GM13977 (cell line): ENCODE data around the gene UROC1.

Experiments
- DNase-seq: peaks from one replicate; pipeline ENCODE4 v3.0.0; 2012; ENCODE audit warnings: low spot score
- in situ Hi-C: fragments of 300-500 bp; cut with MboI; formaldehyde crosslinking; loops from one replicate; pipeline ENCODE4 v1.12.0; 2022; ENCODE audit warnings: low sequenced_read_pairs, low pct_unique_long_range_greater_than_20kb, mixed read lengths, inconsistent platforms; ENCODE audit not compliant: unreplicated experiment
- TF ChIP-seq, protein P1 (sequence below): IDR thresholded peaks from 2 replicates; pipeline ENCODE4 v1.5.1; 2012; ENCODE audit warnings: mild to moderate bottlenecking, control low read depth; ENCODE audit not compliant: insufficient read depth; ENCODE audit errors: extremely low read depth, missing control alignments

Gene UROC1

DNA sequence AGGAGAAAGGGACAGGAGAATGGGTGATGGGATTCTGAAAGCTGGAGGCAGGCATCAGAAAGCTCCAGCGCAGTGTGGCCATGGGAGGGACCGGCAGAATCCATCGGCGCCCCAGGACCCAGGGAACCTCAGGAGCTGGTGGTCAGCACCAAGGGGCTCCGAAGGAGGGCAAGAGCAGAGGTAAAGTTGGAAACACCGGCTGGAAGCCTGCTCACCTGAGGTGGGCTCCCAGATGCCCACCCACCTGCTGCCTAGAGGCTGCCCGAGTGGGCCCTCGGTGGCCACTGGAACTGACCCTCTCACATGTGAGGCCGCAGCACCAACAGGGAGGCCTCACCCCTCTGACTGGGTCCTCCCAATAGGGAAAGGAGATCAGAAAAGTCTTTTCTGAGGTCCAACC, 31.6 kb downstream of the UROC1 start:
- DNase-seq = no peak
- in situ Hi-C loops = no loop called here
- TF ChIP-seq, protein P1, sequence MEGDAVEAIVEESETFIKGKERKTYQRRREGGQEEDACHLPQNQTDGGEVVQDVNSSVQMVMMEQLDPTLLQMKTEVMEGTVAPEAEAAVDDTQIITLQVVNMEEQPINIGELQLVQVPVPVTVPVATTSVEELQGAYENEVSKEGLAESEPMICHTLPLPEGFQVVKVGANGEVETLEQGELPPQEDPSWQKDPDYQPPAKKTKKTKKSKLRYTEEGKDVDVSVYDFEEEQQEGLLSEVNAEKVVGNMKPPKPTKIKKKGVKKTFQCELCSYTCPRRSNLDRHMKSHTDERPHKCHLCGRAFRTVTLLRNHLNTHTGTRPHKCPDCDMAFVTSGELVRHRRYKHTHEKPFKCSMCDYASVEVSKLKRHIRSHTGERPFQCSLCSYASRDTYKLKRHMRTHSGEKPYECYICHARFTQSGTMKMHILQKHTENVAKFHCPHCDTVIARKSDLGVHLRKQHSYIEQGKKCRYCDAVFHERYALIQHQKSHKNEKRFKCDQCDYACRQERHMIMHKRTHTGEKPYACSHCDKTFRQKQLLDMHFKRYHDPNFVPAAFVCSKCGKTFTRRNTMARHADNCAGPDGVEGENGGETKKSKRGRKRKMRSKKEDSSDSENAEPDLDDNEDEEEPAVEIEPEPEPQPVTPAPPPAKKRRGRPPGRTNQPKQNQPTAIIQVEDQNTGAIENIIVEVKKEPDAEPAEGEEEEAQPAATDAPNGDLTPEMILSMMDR = no peak

DNA sequence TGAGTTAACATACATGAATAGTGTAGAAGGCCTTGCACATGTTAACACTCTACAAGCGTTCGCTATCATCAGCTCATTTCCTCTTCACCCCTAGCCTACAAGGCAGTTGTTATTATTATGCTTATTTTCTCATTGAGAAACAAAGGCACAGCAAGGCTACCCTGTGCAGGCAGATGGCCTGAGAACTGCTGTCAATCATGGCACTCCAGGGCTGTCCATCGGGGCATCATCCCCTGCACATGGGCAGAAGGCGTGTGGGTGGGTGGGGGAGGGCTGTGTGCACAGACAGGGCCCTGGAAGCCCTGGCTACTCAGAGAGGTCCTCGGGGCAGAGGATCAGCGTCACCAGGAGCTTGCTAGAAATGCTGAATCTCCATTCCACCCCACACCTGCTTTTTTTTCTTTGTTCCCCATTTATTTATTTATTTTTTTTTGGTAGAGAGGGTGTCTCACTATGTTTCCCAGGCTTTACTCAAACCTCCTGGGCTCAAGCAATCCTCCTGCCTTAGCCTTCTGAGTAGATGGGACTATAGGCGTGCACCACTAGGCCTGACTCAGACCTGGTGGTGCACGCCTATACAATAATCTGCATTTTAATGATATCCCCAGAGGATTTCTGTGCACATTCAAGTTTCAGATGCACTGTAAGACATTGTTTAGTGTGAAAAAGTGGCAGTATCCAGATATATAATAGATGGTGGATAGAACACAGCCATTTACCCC, 32.2 kb downstream of the UROC1 start:
- DNase-seq = no peak
- TF ChIP-seq, protein P1 = no peak
- in situ Hi-C loops = no loop called here

DNA sequence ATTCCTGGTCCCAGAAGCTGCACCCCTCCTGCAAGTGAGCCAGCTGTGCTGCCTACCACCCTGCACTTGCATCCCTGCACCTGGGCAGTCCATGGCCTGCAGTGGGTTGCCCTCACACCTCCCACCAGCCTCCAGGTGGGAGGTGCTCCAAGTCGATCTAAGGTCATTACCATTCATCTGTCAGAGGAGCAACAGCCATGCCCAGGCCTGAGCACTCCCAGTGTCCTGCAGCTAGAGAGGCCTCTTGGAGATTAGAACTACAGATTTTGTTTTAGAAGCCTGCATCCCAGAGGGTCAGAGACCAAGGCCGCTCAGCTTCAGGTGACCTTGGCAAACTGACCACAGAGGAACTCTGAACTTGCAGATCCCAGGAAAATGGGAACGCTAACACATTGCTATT, 32.9 kb downstream of the UROC1 start:
- TF ChIP-seq, protein P1 = no peak
- no peak for DNase-seq
- in situ Hi-C loops = no loop called here

DNA sequence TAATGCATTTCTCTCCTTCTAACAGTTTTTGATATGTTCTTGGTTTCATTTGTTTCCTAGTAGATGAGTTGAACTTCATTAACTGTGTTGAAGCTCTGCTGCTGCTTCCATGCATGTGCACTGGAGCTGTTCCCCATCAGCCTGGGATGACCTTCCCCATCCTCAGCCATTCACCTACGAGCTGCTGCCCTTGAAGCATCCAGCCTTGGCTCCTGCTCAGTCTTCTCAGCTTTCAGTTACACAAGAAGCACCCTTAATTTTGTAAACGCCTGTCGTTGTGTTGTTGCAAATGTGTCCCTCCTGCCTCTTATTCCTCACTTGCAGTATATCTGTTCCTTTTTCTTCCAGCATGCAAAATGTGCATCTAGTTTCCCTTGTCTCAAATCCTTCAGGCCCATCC, 33.4 kb downstream of the UROC1 start:
- DNase-seq = no peak
- TF ChIP-seq, protein P1 = no peak
- in situ Hi-C loops = no loop called here

DNA sequence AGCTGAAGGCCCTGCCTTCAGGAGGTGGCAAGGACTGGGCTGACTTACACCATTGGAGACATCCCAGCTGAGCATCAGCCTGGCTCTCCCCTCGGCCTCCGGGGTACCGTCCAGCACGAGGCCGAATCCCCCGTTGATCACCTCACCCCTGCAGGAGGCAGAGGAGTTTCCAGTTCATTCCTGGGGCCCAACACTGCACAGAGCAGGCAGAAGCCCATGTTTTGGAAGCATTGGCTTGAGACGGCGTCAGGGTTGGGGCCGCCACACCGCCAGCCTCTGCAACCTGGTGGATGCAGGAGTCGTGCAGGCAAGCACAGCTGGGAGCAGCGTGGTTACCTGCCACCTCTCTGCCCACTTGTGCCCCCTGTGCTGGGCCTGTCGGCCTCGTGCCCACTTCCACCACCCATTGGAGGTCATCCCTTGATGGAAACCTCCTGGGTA, 34.2 kb downstream of the UROC1 start:
- TF ChIP-seq, protein P1 = no peak
- in situ Hi-C loops = no loop called here
- no peak for DNase-seq

DNA sequence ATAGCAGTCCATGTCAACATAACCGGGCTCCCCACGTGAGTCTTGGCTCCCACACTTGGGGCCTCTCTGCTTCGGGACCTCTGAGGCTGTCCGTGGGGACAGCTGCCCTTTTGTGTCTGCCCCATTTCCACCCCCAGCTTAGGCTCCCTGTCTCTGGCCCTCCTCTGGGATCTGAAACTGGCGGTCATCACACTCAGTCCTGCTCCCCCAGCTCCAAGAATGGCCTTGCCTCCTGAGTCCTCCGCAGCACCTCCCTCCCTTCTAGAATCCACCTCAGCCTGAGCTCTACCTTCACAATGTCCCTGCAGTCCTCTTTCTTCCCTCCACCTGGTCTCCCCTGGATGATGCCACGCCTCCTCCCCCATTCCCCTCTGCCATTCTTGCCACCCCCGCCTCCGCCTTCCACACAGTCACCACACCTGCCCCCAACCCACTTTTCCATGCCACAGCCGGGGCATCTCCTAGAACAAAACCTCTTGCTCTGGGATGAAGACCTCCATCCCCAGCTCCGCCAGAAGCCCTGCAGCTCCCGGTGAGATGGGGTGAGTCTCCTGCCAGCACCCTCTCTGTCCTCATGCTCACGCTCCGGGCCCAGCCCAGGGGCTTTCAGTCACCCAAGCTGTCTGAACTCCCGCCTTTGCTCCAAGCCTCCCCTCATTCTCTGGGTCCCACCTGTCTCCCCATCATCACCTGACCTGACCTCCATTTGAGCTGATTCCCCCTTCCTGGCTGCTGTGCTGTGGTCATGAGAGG, 34.9 kb downstream of the UROC1 start:
- TF ChIP-seq, protein P1 = no peak
- DNase-seq = no peak
- in situ Hi-C loops = no loop called here
